ENCODE measurements around the gene EP400.

The EP400 gene

DNA sequence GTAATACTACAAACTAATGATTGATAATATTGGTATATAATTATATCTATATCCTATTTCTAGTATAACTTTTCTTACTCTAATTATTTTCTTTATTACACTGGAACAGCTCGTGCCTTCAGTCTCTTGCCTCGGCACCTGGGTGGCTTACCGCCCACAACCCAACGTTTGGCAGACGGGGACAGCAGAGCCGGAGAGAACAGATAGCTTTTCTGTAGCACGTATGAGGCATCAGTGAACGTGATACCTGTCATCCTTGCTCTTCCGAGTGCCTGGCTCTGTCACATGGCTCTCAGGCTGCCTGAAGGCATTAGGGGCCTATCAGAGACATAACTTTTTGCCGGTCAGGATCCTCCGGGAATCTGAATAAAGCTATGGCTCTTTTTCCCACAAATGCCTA lies 15.2 kb upstream of the EP400 start:
- Histone ChIP-seq H3K27me3 (ENCODE audit: insufficient read depth, low read length) (no peaks in the 10 kb centered on the region), H3K36me3 (ENCODE audit: insufficient read depth, low read length) (peaks cover 82% of the 10 kb centered on the region), H3K27ac (ENCODE audit: low read depth, low read length) (no peak overlapping the region), H3K4me3 (ENCODE audit: low read length) (no peak overlapping the region), H3K4me1 (ENCODE audit: insufficient read depth, low read length) (no peaks in the 10 kb centered on the region), H3K9ac (ENCODE audit: low read depth, low read length) (no peak overlapping the region), H3K9me3 (ENCODE audit: insufficient read depth, low read depth, low read length) (no peaks in the 10 kb centered on the region)
- 96% methylated on average over 11 of the region's 11 CpGs for WGBS

DNA sequence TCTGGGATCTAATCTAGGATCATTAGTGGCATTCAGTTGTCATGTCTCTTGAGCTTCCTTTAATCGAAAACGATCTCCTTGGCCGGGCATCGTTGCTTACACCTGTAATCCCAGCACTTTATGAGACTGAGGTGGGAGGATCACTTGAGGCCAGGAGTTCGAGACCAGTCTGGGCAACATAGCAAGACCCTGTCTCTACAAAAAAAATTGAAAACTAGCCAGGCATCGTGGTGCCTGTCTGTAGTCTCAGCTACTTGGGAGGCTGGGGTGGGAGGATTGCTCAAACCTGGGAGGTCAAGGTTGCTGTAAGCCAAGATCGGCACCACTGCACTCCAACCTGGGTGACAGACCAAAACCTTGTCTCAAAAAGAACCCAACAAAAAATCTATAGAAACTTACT lies 11.7 kb upstream of the EP400 start:
- Histone ChIP-seq H3K4me1 (ENCODE audit: insufficient read depth, low read length) (no peaks in the 10 kb centered on the region), H3K4me3 (ENCODE audit: low read length) (no peak overlapping the region), H3K9ac (ENCODE audit: low read depth, low read length) (no peak overlapping the region), H3K27me3 (ENCODE audit: insufficient read depth, low read length) (no peaks in the 10 kb centered on the region), H3K36me3 (ENCODE audit: insufficient read depth, low read length) (peaks cover 87% of the 10 kb centered on the region), H3K27ac (ENCODE audit: low read depth, low read length) (no peak overlapping the region), H3K9me3 (ENCODE audit: insufficient read depth, low read depth, low read length) (no peaks in the 10 kb centered on the region)
- 76% methylated on average over 6 of the region's 7 CpGs for WGBS

DNA sequence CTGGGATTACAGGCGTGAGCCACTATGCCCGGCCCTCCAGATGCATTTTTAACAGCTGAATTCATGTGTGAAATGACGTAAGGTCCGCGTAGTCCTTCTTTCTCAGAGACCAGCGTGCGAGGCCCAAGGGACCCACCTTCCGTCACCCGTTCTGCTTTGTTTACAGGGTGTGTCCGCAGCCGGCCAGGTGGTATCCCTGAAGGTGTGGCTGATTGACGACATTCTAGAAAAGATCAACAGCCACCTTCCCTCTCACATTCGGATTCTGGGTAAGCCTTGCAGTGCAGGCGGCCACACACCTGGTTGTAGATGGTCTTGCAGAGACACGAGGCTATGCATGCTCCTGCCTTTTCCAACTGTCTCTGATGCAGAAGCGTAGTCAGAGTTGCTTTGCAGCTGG lies 10.7 kb upstream of the EP400 start:
- Histone ChIP-seq H3K9me3 (ENCODE audit: insufficient read depth, low read depth, low read length) (no peaks in the 10 kb centered on the region), H3K4me3 (ENCODE audit: low read length) (no peak overlapping the region), H3K36me3 (ENCODE audit: insufficient read depth, low read length) (peaks cover 87% of the 10 kb centered on the region), H3K4me1 (ENCODE audit: insufficient read depth, low read length) (no peaks in the 10 kb centered on the region), H3K27me3 (ENCODE audit: insufficient read depth, low read length) (no peaks in the 10 kb centered on the region), H3K27ac (ENCODE audit: low read depth, low read length) (no peak overlapping the region), H3K9ac (ENCODE audit: low read depth, low read length) (no peak overlapping the region)
- WGBS = 96% methylated on average over 16 of the region's 16 CpGs

DNA sequence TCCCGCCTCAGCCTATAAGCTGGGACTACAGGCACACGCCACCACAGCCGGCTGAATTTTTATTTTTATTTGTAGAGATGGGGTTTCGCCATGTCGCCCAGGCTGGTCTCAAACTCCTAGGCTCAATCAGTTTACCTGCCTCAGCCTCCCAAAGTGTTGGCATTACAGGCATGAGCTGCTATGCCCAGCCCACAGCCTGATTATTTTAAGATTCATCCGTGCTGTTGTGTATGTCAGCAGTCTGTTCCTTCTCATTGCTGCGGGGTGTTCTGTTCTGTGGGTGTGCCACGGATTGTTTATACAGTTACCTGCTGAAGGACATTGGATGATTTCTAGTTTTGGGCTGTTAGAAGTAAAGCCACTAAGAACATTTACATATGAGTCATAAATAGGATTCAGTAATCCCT lies 9.6 kb upstream of the EP400 start:
- Histone ChIP-seq H3K4me1 (ENCODE audit: insufficient read depth, low read length) (no peaks in the 10 kb centered on the region), H3K9me3 (ENCODE audit: insufficient read depth, low read depth, low read length) (no peaks in the 10 kb centered on the region), H3K9ac (ENCODE audit: low read depth, low read length) (no peak overlapping the region), H3K4me3 (ENCODE audit: low read length) (no peak overlapping the region), H3K27me3 (ENCODE audit: insufficient read depth, low read length) (no peaks in the 10 kb centered on the region), H3K27ac (ENCODE audit: low read depth, low read length) (no peak overlapping the region), H3K36me3 (ENCODE audit: insufficient read depth, low read length) (peaks cover 84% of the 10 kb centered on the region)
- WGBS = 95% methylated on average over 8 of the region's 8 CpGs

DNA sequence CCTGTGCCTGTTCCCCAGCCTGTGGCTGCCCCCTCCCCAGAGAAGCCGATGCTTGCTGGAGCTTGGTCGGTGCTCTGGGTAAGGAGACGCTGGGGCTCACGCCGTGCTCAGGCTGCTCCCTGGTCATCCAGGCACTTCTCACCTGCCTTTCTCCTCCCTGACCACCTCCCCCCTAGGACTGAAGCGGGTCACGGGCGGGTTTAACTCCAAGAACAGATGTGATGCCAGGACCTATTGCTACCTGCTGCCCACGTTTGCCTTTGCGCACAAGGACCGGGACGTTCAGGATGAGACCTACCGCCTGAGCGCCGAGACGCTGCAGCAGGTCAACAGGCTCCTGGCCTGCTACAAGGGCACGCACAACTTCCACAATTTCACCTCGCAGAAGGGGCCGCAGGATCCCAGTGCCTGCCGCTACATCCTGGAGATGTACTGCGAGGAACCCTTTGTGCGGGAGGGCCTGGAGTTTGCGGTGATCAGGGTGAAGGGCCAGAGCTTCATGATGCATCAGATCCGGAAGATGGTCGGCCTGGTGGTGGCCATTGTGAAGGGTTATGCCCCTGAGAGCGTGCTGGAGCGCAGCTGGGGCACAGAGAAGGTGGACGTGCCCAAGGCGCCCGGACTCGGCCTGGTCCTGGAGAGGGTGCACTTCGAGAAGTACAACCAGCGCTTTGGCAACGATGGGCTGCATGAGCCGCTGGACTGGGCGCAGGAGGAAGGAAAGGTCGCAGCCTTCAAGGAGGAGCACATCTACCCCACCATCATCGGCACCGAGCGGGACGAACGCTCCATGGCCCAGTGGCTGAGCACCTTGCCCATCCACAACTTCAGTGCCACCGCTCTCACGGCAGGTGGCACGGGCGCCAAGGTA lies 8.4 kb upstream of the EP400 start:
- no peak overlapping the region for H3K27ac ChIP-seq (ENCODE audit: low read depth, low read length)
- no peaks in the 10 kb centered on the region for H3K27me3 ChIP-seq (ENCODE audit: insufficient read depth, low read length)
- no peaks in the 10 kb centered on the region for H3K4me1 ChIP-seq (ENCODE audit: insufficient read depth, low read length)
- no peak overlapping the region for H3K4me3 ChIP-seq (ENCODE audit: low read length)
- H3K9me3 ChIP-seq (ENCODE audit: insufficient read depth, low read depth, low read length) = no peaks in the 10 kb centered on the region
- H3K36me3 ChIP-seq (ENCODE audit: insufficient read depth, low read length) = peaks cover 76% of the 10 kb centered on the region
- WGBS = 97% methylated on average over 46 of the region's 46 CpGs
- no peak overlapping the region for H3K9ac ChIP-seq (ENCODE audit: low read depth, low read length)

DNA sequence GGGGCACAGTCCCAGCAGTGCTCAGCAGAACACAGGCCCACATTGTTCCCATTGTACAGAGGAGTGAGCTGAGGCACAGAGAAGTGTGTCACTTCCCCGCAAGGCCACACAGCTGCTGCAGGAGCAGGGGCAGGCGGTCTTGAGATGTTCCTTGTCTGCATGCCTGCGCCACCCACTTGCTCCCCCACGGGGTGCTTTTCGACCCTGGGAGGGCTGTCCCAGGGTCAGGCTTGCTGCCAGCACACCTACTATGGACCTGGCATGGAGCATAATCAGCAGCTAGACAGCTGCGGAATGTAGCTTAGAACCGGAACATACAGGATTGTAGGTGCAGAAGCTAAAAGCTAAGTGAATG lies 7.8 kb upstream of the EP400 start:
- whole genome bisulfite sequencing = 97% methylated on average over 7 of the region's 7 CpGs
- Histone ChIP-seq H3K9ac (ENCODE audit: low read depth, low read length) (no peak overlapping the region), H3K4me3 (ENCODE audit: low read length) (no peak overlapping the region), H3K36me3 (ENCODE audit: insufficient read depth, low read length) (peaks cover 70% of the 10 kb centered on the region), H3K27me3 (ENCODE audit: insufficient read depth, low read length) (no peaks in the 10 kb centered on the region), H3K9me3 (ENCODE audit: insufficient read depth, low read depth, low read length) (no peaks in the 10 kb centered on the region), H3K27ac (ENCODE audit: low read depth, low read length) (no peak overlapping the region), H3K4me1 (ENCODE audit: insufficient read depth, low read length) (no peaks in the 10 kb centered on the region)

DNA sequence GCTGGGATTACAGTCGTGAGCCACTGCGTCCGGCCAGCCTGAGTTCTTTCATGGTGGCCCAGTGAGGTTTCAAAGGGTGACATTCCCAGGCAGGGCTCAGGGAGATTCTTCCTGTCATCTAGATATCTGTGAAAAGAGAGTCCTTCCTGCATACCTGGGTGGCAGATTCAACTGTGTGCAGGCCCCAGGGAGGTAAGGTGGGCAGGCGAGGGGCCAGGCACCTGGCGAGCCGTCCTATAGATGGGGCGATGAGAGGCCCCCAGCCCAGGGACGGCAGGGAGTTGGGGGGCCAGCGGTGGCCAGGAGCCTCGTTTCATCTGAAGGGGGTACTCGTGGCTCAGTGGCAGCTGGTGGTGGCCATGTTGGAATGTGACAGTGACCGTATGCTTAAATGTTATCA lies 7.1 kb upstream of the EP400 start:
- Histone ChIP-seq H3K4me1 (ENCODE audit: insufficient read depth, low read length) (no peaks in the 10 kb centered on the region), H3K9ac (ENCODE audit: low read depth, low read length) (no peak overlapping the region), H3K4me3 (ENCODE audit: low read length) (no peak overlapping the region), H3K27ac (ENCODE audit: low read depth, low read length) (no peak overlapping the region), H3K36me3 (ENCODE audit: insufficient read depth, low read length) (peaks cover 66% of the 10 kb centered on the region), H3K9me3 (ENCODE audit: insufficient read depth, low read depth, low read length) (no peaks in the 10 kb centered on the region), H3K27me3 (ENCODE audit: insufficient read depth, low read length) (no peaks in the 10 kb centered on the region)
- 94% methylated on average over 12 of the region's 12 CpGs for WGBS

DNA sequence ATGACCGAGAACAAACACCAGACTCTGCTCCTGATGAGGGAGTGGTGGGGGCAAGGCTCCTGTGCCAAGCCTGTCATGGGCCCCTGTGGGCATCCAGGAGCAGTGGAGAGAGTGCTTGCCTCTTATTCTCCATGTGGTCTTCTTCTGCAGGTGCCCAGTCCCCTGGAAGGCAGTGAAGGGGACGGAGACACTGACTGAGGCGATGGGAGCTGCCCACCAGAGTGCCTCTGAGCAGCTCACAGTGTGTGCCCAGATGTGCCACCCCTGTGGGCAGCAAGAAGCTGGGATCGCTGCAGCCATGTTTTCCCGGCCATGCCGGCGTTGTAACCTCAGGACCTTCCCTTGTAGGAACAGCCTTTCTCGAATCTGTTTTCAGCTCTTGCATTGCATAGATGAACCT lies 6.4 kb upstream of the EP400 start:
- no peaks in the 10 kb centered on the region for H3K9me3 ChIP-seq (ENCODE audit: insufficient read depth, low read depth, low read length)
- no peak overlapping the region for H3K27ac ChIP-seq (ENCODE audit: low read depth, low read length)
- H3K36me3 ChIP-seq (ENCODE audit: insufficient read depth, low read length) = peaks cover 59% of the 10 kb centered on the region
- 94% methylated on average over 8 of the region's 8 CpGs for WGBS
- no peak overlapping the region for H3K9ac ChIP-seq (ENCODE audit: low read depth, low read length)
- H3K4me3 ChIP-seq (ENCODE audit: low read length) = no peak overlapping the region
- H3K4me1 ChIP-seq (ENCODE audit: insufficient read depth, low read length) = no peaks in the 10 kb centered on the region
- no peaks in the 10 kb centered on the region for H3K27me3 ChIP-seq (ENCODE audit: insufficient read depth, low read length)

DNA sequence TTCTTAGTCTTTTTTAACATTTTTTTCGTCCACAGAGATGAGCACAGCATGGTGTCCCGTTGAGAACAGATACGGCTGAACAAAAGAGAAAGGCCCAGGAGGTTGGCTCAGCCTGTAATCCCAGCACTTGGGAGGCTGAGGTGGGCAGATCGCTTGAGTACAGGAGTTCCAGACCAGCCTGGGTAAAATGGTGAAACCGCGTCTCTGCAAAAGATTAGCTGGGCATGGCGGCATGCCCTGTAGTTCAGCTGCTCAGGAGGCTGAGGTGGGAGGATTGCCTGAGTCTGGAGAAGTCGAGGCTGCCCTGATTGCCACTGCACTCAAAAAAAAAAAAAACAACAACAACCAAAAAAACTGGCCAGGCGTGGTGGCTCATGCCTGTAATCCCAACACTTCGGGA lies 5.9 kb upstream of the EP400 start:
- WGBS = 93% methylated on average over 10 of the region's 10 CpGs
- H3K4me1 ChIP-seq (ENCODE audit: insufficient read depth, low read length) = no peaks in the 10 kb centered on the region
- no peaks in the 10 kb centered on the region for H3K27me3 ChIP-seq (ENCODE audit: insufficient read depth, low read length)
- H3K27ac ChIP-seq (ENCODE audit: low read depth, low read length) = no peak overlapping the region
- H3K36me3 ChIP-seq (ENCODE audit: insufficient read depth, low read length) = peaks cover 56% of the 10 kb centered on the region
- H3K9ac ChIP-seq (ENCODE audit: low read depth, low read length) = no peak overlapping the region
- H3K9me3 ChIP-seq (ENCODE audit: insufficient read depth, low read depth, low read length) = no peaks in the 10 kb centered on the region
- no peak overlapping the region for H3K4me3 ChIP-seq (ENCODE audit: low read length)

DNA sequence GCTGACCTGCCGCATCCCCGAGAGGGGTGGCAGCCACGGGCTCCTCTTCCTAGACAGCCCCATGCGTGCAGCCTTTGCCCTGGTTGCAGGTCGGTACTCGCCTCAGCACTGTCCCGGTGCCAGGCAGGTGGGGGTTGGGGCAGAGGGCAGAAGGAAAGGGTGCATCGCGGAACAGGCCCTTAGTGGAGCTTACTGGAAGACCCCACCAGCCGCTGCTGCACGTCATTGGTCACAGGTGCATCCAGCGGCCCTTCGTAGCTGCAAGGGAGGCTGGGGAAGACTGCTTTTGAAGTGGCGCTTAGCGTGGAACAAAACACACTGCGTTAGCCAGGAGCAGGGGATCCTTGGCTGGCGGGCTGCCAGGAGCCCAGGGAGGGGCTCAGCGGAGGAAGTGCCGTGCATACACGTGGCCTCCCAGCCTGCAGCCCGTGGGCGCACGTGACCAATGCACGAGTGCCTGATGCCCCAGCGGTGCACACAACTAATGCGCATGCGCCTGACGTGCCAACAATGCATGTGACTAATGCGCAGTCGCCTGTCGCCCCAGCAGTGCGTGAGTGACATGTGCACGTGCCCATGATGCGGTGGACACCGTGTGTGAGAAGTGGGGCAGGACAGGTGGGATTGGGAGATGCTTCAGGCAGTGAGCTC lies 5.0 kb upstream of the EP400 start:
- Histone ChIP-seq H3K27ac (ENCODE audit: low read depth, low read length) (no peak overlapping the region), H3K27me3 (ENCODE audit: insufficient read depth, low read length) (no peaks in the 10 kb centered on the region), H3K9ac (ENCODE audit: low read depth, low read length) (no peak overlapping the region), H3K4me1 (ENCODE audit: insufficient read depth, low read length) (no peaks in the 10 kb centered on the region), H3K4me3 (ENCODE audit: low read length) (no peak overlapping the region), H3K36me3 (ENCODE audit: insufficient read depth, low read length) (peaks cover 48% of the 10 kb centered on the region), H3K9me3 (ENCODE audit: insufficient read depth, low read depth, low read length) (no peaks in the 10 kb centered on the region)
- 96% methylated on average over 35 of the region's 35 CpGs for WGBS

DNA sequence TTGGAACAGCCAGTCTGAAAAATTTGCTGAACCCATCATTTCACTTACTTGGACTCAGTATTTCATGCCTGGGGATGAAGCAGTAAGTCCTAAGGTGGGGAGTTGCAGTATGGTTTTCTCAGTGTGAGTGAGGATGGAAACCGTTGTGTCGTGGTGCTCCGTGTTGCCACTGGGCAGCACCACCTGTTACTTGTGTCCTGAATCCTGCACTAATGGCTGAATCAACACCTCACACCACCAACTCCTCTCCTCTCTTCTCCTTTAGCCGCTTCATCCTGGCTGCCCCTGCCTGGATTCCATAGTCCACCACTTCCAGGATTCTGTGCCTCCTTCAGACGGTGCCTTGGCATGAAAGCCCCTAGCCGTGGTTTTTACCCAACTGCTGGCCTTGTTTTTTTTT lies 3.0 kb upstream of the EP400 start:
- Histone ChIP-seq H3K36me3 (ENCODE audit: insufficient read depth, low read length) (peaks cover 30% of the 10 kb centered on the region), H3K4me1 (ENCODE audit: insufficient read depth, low read length) (no peaks in the 10 kb centered on the region), H3K9ac (ENCODE audit: low read depth, low read length) (no peak overlapping the region), H3K27me3 (ENCODE audit: insufficient read depth, low read length) (no peaks in the 10 kb centered on the region), H3K4me3 (ENCODE audit: low read length) (no peak overlapping the region), H3K27ac (ENCODE audit: low read depth, low read length) (no peak overlapping the region), H3K9me3 (ENCODE audit: insufficient read depth, low read depth, low read length) (no peaks in the 10 kb centered on the region)
- 84% methylated on average over 6 of the region's 6 CpGs for WGBS
